ENCODE data around the gene GDA. TPM values are rescaled to one million over a fixed set of nuclear protein-coding genes. Genes with fewer than 3 reads are reported as not detected.

GDA gene
- total and polyA plus RNA-seq, 2 of the 4 experiments (the other 2 are of a cell fraction), result not detected

- intact Hi-C loops (cut with micrococcal nuclease) (no loop called here), in situ Hi-C loops (cut with MboI; ENCODE audit: low sequenced_read_pairs) (no loop called here), dilution Hi-C loops (cut with HindIII; ENCODE audit: low sequenced_read_pairs, unreplicated experiment) (no loop called here)
- H2BK20ac ChIP-seq (ENCODE audit: low read depth, low read length), result no peak overlapping the region
- H3K9me1 ChIP-seq (ENCODE audit: insufficient read depth, low read length), result no peaks in the 10 kb centered on the region
- H3K4ac ChIP-seq (ENCODE audit: low read depth, low read length), result no peak overlapping the region
- ATAC-seq (ENCODE audit: low read depth) (no peak), DNase-seq (no peak)
- H3K9ac ChIP-seq (ENCODE audit: low read depth, low read length), result no peak overlapping the region
- no peaks in the 10 kb centered on the region for H3K79me1 ChIP-seq (ENCODE audit: low read depth in 1 of 2, low read length in 2 of 2)
- no peak overlapping the region for H3K23ac ChIP-seq (ENCODE audit: low read depth, low read length)
- H2BK120ac ChIP-seq (ENCODE audit: low read depth, low read length), result no peak overlapping the region
- H2AK5ac ChIP-seq (ENCODE audit: low read depth, low read length), result no peak overlapping the region
- H4K20me1 ChIP-seq (ENCODE audit: insufficient read depth, low read length), result no peaks in the 10 kb centered on the region
- no peak overlapping the region for H4K5ac ChIP-seq (ENCODE audit: low read depth, low read length)
- H3K14ac ChIP-seq (replicated peaks; ENCODE audit: low read depth, low read length), result no peak overlapping the region
- no peak overlapping the region for H3K4me2 ChIP-seq (ENCODE audit: low read depth, low read length)
- no peak overlapping the region for H4K8ac ChIP-seq (ENCODE audit: low read depth in 2 of 2, low read length in 2 of 2)
- H3K4me3 ChIP-seq (ENCODE audit: insufficient read depth, low read depth, low read length), result no peak overlapping the region
- H3K27ac ChIP-seq (ENCODE audit: insufficient read depth, low read length), result no peak overlapping the region
- 83% methylated on average over 1 of the region's 4 CpGs; no CpG with 5 or more reads in 1 of the 2 experiments for WGBS, 2 experiments (ENCODE audit: extremely low coverage in 2 of 2, insufficient read length in 1 of 2)
- BruUV-seq (replicated peaks), result no TSS peak
- no peaks in the 10 kb centered on the region for H3K27me3 ChIP-seq (ENCODE audit: control insufficient read depth, insufficient read depth, low read length)
- no peak overlapping the region for H3K56ac ChIP-seq (ENCODE audit: extremely low read depth, insufficient read depth, low read length)
- POLR2A ChIA-PET (ENCODE audit: unreplicated experiment), result no interaction called here
- TF ChIP-seq RFX5 (IDR thresholded peaks at IDR 0.05; ENCODE audit: low read depth, low read length) (no peak), CHD1 (IDR thresholded peaks at IDR 0.05; ENCODE audit: low read depth, low read length) (no peak), RCOR1 (IDR thresholded peaks at IDR 0.05; ENCODE audit: insufficient replicate concordance, low read length) (no peak), MAZ (IDR thresholded peaks at IDR 0.05; ENCODE audit: borderline replicate concordance, low read depth, low read length) (no peak), ELK1 (IDR thresholded peaks at IDR 0.05; ENCODE audit: borderline replicate concordance, low read depth, low read length) (no peak), USF2 (IDR thresholded peaks at IDR 0.05; ENCODE audit: low read depth, low read length) (no peak), POLR2A (IDR thresholded peaks at IDR 0.05; ENCODE audit: low read depth, low read length) (no peak)
- TF ChIP-seq, protein P1, sequence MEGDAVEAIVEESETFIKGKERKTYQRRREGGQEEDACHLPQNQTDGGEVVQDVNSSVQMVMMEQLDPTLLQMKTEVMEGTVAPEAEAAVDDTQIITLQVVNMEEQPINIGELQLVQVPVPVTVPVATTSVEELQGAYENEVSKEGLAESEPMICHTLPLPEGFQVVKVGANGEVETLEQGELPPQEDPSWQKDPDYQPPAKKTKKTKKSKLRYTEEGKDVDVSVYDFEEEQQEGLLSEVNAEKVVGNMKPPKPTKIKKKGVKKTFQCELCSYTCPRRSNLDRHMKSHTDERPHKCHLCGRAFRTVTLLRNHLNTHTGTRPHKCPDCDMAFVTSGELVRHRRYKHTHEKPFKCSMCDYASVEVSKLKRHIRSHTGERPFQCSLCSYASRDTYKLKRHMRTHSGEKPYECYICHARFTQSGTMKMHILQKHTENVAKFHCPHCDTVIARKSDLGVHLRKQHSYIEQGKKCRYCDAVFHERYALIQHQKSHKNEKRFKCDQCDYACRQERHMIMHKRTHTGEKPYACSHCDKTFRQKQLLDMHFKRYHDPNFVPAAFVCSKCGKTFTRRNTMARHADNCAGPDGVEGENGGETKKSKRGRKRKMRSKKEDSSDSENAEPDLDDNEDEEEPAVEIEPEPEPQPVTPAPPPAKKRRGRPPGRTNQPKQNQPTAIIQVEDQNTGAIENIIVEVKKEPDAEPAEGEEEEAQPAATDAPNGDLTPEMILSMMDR (conservative IDR thresholded peaks at IDR 0.05; ENCODE audit: low read depth, low read length), result no peak
- no peak overlapping the region for H4K91ac ChIP-seq (ENCODE audit: insufficient read depth, low read depth, low read length)
- no peak overlapping the region for H2AK9ac ChIP-seq (replicated peaks; ENCODE audit: low read depth, low read length, poor library complexity)
- no peaks in the 10 kb centered on the region for H3K36me3 ChIP-seq (ENCODE audit: control insufficient read depth, insufficient read depth, low read length)
- H2BK5ac ChIP-seq (ENCODE audit: low read depth, low read length, poor library complexity, severe bottlenecking), result no peak overlapping the region
- H3K18ac ChIP-seq (ENCODE audit: low read depth, low read length), result no peak overlapping the region
- no peak overlapping the region for H2AFZ ChIP-seq (replicated peaks; ENCODE audit: low read length, poor library complexity)
- CTCF ChIA-PET, result no interaction called here
- no peaks in the 10 kb centered on the region for H3K9me3 ChIP-seq (ENCODE audit: control insufficient read depth, insufficient read depth, low read length)
- no peaks in the 10 kb centered on the region for H3K4me1 ChIP-seq (ENCODE audit: control insufficient read depth, insufficient read depth, low read length)
- no peak overlapping the region for H2BK15ac ChIP-seq (ENCODE audit: low read depth, low read length)
Measured at GRCh38 chr9:72131206-72131605, 18.0 kb upstream of the GDA start.
